KOPT-K1 (cell line): Measurements from ENCODE around the gene KLHL10.
"Not testable (repeated sequence)": the region's sequence is repeated elsewhere in the genome, so short reads cannot be mapped to it uniquely, and the experiment has no call there.

Experiments
- H3K27ac ChIP-seq: fragments of 200-600 bp; sonication (generic); 2 replicates; pipeline ENCODE4 v1.5.1; 2016; ENCODE audit warnings: antibody characterized with exemption, mild to moderate bottlenecking, low read depth, low read length; ENCODE audit not compliant: poor library complexity, severe bottlenecking
- H3K36me3 ChIP-seq: fragments of 200-600 bp; sonication (generic); 2 replicates; pipeline ENCODE4 v1.5.1; 2017; ENCODE audit warnings: antibody characterized with exemption, mild to moderate bottlenecking, low read length, moderate library complexity; ENCODE audit not compliant: insufficient read depth
- H3K9me3 ChIP-seq: fragments of 200-600 bp; sonication (generic); 2 replicates; pipeline ENCODE4 v1.5.1; 2017; ENCODE audit warnings: antibody characterized with exemption, low read length, mild to moderate bottlenecking; ENCODE audit not compliant: insufficient read depth, poor library complexity, severe bottlenecking

The KLHL10 gene

DNA sequence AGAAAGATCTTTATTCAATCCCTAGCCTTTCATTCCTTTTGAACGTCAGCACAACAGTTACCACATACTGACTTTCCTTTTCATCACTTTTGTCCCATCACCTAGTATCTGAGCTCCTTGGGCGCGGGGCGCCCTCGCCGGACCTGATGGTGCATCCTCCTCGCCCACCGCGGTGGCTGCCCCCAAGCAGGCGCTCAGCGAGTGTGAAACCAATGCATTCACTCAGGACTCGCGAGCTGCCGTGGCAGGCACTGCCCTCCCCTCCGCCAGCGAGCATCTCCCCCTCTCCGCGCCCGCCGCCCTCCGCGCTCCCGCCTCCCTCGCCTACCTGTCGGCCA lies 26.8 kb downstream of the KLHL10 start:
- Histone ChIP-seq H3K9me3 (no peaks in the 10 kb centered on the region), H3K36me3 (peaks cover 29% of the 10 kb centered on the region), H3K27ac (peak overlapping the region; percentile 73)

DNA sequence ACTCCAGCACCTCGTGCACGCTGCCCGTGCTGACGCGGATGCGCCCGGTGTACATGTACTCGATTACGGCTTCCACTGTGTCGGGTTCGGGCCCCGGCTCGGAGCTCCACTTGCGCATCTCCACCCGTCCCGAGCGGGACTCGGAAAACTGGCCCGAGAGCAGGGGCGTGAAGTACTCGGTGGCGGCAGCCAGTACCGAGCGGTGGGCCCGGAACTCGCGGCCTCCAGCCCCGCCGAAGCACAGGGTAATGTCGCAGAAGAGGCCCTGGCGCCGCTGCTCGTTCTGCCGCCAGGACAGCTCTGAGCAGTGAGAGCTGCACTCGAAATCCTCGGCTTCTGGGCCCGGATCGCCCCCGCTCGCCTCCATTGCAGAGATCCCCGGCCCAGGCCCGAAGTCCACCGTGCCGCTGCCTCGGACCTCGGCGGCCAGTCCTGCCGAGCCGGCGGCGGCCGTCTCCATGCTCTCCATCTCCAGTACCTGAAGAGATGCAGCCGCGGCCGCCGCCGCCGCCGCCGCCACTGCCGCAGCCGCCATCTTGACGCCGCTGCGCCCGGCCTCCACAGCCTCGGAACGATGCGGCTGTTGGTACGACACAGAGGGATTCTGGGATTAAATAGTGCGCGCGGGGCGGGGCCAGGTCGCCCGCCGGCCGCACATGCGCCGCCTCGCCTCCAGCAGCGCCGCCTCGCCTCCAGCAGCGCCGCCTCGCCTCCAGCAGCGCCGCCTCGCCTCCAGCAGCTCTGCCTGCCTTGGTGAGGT lies 27.4 kb downstream of the KLHL10 start, which contains the start of gene KLHL11:
TSS of gene KLHL11 (minus strand) at position 588 of the 760 bp plus-strand sequence. CDS start at position 535, 53 bp downstream.
- peak within 1 kb of the TSS; percentile 73 for H3K27ac ChIP-seq
- H3K9me3 ChIP-seq = no peaks in the 10 kb centered on the region
- H3K36me3 ChIP-seq = peaks cover 35% of the 10 kb centered on the region

DNA sequence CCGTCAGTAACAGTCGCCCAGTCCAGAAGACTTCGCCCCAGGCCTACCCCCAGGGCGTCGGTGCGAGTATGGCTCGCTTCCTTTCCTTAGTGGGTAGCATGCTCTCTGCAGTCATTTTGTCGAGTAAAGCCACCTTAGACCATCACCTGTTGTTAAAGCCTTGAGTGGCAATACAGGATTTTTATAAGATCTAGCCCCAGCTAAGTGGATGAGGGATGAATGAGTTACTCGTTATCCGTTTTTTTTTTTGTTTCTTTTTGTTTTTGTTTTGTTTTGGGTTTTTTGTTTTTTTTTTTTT lies 27.9 kb downstream of the KLHL10 start:
- no peaks in the 10 kb centered on the region for H3K9me3 ChIP-seq
- peak overlapping the region; percentile 73 for H3K27ac ChIP-seq

DNA sequence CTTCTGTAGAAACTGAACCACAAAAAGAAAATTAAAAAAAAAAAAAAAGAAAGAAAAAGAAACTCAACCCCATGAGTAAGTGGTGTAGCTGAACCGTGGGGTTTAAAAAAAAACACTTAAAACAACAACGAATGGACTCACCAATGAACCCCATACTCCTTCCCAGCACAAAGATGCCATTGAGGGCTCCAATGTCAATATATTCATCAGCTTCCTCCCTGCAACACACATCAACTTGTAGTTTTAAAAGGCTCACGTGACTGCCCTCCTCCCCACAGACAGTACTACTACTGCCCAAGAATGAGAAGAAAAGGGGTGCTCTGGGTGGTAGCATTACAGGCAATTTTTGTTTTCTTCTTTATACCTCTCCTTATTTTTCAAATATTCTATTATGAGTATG lies 30.9 kb downstream of the KLHL10 start:
- no peaks in the 10 kb centered on the region for H3K9me3 ChIP-seq
- peaks cover 70% of the 10 kb centered on the region for H3K36me3 ChIP-seq
- no peak overlapping the region for H3K27ac ChIP-seq

More for the DNA sequence above, 27.9 kb downstream of the KLHL10 start:
- peaks cover 40% of the 10 kb centered on the region for H3K36me3 ChIP-seq

DNA sequence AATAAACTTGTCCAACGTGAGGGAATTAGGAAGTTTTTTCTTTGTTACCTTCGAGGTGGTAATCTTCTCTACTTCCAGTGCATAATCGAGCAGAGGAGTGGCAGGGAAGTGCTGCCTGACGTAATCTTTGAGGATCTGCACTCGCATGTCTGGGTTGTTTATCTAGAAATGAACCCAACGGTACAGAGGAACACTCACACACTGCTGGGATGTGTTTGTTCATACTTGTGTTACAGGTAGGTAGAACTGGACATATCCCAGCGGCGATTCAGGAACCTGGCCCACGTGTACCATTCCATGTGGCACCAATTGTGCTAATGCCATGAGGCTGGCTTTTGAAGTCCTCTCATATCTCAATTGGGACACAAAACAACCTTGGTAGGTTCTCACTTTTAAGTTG lies 31.8 kb downstream of the KLHL10 start:
- H3K36me3 ChIP-seq = peaks cover 79% of the 10 kb centered on the region
- no peaks in the 10 kb centered on the region for H3K9me3 ChIP-seq
- no peak overlapping the region for H3K27ac ChIP-seq

DNA sequence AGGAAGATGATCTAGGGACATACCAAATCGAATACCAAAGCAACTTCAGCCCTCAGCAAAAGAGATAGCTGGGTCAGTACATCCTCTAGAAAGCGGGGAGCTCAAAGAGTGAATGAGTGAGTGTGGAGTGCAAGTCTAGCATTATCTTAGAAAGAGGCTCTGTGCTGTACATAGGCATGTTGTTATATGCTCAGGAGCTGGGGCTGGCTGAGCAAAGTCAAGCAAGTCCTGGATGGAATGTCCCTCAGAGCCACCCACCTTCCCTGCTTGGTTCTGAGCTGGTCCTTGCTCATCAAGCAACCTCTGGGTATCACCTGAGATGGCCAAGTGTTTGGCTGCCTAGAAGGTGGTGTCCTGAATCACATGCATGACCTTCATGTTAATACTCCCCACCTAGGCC lies 32.5 kb downstream of the KLHL10 start:
- Histone ChIP-seq H3K36me3 (peaks cover 85% of the 10 kb centered on the region), H3K27ac (no peak overlapping the region), H3K9me3 (no peaks in the 10 kb centered on the region)

DNA sequence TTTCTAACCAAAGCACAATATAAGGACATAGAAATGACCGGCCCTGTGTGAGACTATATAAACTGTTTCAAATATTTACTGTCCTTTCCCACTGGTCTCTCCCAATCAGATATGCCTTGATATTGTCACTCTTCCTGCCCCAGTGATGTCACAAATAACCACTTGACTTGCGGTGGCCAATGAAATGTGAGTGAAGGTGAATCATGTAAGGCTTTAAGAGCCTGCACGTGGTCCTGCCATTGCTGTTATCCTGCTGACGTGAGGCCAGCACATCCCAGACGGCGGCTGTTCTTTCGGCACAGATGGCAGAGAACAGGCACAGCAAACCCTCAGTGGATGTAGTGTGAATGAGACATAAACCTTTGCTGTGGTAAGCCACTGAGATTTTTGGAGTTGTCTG lies 33.0 kb downstream of the KLHL10 start:
- Histone ChIP-seq H3K9me3 (no peaks in the 10 kb centered on the region), H3K36me3 (peaks cover 87% of the 10 kb centered on the region), H3K27ac (no peak overlapping the region)

DNA sequence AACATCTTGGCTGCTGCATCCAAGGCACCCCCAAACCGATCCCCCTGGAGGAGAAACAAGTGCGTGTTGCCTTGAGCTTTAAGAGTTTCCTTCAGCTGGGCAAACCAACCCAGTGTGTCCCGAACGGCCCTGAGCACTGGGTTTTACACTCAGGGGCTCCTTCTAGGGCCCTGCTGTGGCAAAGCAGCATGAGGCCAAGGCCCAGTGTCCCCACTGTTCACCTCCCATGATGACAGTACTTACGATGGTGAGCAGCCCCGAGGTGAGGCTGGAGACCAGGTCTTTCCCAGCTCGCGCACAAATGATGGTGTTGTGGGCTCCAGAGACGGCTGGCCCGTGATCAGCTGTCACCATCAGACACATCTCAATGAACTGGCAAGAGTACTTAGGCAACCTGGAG lies 34.2 kb downstream of the KLHL10 start:
- no peaks in the 10 kb centered on the region for H3K9me3 ChIP-seq
- H3K36me3 ChIP-seq = peaks cover 85% of the 10 kb centered on the region
- H3K27ac ChIP-seq = no peak overlapping the region

DNA sequence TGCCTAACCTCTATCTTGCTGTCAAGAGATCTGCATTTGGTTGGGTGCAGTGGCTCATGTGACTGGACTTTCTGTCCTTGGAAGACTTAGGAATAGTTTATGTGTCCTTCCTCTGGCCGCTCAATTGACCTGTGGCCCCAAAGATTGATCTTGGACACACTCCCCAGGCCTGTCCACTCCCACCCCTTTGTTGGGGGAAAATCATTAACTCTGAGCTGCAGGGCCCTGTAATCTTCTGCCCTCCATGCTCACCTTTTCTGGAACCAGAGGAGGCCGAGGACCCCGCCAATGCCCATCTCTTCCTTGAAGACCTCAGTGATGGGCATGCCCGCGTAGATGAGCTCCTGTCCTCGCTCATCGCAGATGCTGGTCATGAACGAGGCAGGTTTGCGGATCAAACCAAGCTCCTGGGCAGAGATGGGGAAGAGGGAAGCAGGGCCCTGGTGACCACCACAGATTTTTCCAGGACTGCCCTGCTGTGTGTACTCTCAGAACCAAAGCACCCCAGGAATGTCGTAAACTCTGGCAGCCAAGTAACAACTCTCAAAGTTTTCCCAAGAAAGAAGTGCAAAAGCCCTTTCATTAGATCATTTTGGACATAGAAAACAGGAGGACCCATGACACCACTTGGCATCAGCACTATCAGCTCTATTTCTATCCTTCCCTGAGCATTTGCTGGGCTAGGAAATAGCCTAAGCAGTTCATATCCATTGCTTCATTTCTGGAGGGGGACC lies 36.1 kb downstream of the KLHL10 start:
- no peaks in the 10 kb centered on the region for H3K9me3 ChIP-seq
- H3K27ac ChIP-seq = no peak overlapping the region
- H3K36me3 ChIP-seq = peaks cover 87% of the 10 kb centered on the region

DNA sequence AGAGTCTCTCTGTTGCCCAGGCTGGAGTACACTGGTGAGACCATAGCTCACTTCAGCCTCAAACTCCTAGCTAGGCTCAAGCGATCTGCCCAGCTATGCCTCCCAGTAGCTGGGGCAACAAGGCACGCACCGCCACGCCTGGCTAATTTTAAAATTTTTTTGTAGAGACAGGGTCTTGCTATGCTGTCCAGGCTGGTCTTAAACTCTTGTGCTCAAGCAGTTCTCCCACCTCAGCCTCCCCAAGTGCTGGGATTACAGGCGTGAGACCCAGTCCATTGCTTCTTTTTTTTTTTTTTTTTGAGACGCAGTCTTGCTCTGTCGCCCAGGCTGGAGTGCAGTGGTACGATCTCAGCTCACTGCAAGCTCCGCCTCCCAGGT lies 36.7 kb downstream of the KLHL10 start:
- not testable (repeated sequence) for H3K9me3 ChIP-seq, H3K27ac ChIP-seq
- H3K36me3 ChIP-seq = peaks cover 87% of the 10 kb centered on the region

DNA sequence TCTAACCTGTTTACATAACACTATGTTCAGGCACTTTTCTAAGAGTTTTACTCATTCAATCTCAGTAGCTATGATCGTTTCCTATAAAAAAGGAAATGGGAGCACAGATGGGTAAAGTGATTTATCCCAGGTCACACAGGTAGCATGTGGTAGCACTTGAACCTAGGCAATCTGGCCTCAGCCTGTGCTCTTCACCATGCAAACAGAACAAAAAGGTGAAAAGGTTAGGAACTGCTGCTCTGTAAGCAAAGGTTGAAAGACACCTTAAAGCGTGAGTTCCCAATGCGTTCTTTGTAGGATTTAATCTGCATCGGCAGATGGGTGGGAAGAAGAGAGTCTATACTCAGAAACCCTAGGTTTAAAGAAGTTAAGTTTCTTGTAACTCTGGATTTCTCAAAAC lies 42.5 kb downstream of the KLHL10 start:
- H3K27ac ChIP-seq = no peak overlapping the region
- H3K9me3 ChIP-seq = no peaks in the 10 kb centered on the region
- H3K36me3 ChIP-seq = peaks cover 87% of the 10 kb centered on the region

DNA sequence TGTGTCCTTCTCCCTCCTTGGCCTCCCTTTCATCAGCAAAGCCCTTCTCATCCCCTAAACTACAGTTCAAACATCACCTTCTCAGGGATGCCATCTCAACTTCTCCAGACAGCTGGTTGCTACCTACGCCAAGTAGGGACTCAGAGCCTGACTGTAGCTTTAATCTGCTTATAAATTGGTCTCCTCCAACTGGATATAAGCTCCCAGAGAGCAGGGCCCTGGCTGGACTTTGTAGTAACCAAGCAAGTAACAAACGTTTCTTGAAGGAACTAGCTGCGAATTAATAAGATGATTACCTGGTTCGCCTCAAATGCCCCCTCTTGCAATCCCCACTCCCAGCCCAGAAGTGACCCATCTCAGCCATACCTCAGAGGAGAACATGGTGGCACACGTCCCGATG lies 45.1 kb downstream of the KLHL10 start:
- no peak overlapping the region for H3K27ac ChIP-seq
- H3K9me3 ChIP-seq = no peaks in the 10 kb centered on the region
- peaks cover 100% of the 10 kb centered on the region for H3K36me3 ChIP-seq

DNA sequence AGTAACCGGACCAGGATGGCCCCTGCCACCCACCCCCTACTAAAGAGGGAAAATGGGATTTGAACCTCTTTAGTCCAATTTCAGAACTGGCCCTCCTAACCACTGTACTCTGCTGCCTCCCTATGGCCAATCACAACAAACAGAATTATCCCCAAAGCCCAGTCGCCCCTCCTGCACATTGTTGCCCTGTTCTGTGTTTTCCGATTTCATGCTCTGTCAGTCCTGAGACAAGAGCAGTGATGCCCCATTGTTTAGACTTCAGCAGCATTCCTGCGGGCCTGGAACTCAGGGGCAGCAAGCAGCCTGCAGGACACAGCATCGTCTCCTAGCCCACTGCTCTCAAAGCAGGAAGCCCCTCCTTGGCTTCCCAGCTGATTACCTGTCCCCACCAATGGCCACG lies 48.1 kb downstream of the KLHL10 start:
- peaks cover 97% of the 10 kb centered on the region for H3K36me3 ChIP-seq
- no peaks in the 10 kb centered on the region for H3K9me3 ChIP-seq
- H3K27ac ChIP-seq = no peak overlapping the region

DNA sequence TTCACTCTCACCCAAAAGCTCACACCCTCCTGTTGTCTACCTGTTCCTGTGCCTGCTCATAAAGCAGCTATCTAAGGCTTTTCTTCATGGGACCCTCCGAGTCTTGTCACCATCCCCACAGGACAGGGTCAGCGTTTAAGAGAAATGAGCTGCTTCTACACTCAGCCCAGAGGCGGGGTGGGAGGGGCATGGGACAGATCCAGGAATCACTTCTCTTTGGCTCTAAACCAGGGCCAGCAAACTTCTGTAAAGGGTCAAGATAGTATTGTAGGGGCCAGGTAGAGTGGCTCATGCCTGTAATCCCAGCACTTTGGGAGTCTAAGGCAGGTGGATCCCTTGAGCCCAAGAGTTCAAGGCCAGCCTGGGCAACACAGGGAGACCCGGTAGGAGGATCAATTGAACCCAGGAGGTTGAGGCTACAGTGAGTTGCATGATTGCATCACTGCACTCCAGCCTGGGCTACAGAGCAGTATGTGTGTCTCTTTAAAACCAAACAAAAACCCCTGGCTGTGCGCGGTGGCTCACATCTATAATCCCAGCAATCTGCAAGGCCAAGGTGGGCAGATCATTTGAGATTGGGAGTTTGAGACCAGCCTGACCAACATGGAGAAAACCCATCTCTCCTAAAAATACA lies 50.8 kb downstream of the KLHL10 start:
- no peaks in the 10 kb centered on the region for H3K9me3 ChIP-seq
- H3K27ac ChIP-seq = no peak overlapping the region
- H3K36me3 ChIP-seq = peaks cover 97% of the 10 kb centered on the region

DNA sequence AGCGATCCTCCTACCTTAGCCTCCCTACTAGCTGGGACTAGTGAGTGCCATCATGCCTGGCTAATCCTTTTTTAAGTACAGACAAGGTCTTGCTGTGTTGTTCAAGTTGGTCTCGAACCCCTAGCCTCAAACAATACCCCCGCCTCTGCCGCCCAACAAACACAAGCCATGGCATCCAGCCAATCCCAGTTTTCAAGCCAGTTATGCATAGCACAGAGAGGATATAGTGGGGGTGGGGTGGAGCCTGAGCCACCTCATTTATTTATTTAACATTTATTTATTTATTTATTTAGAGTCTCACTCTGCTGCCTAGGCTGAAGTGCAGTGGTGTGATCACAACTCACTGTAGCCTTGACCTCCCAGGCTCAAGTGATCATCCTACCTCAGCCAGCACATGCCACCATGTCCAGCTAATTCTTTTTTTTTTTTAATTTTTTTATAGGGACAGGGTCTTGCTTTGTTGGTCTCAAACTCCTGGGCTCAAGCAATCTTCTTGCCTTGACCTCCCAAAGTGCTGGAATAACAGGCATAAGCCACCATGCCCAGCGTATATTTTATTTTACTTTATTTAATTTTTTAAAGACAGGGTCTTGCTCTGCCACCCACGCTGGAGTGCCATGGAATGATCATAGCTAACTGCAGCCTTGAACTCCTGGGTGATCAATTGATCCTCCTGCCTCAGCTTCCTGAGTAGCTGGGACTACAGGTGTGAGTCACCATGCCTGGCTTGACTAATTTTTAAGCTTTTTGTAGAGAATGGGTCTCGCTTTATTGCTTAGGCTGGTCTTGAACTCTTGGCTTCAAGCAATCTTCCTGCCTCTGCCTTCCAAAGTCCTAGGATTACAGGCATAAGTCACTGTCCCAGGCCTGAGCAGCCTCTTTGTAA lies 53.8 kb downstream of the KLHL10 start:
- Histone ChIP-seq H3K27ac (no peak overlapping the region), H3K36me3 (peaks cover 97% of the 10 kb centered on the region), H3K9me3 (no peaks in the 10 kb centered on the region)
